Activated CD8-positive, alpha-beta T cell treated with anti-CD3 and anti-CD28 coated beads for 36 hours (primary cell): ENCODE results near the gene TRPM6. TPM values are rescaled to one million over a fixed set of nuclear protein-coding genes. Genes with fewer than 3 reads are reported as not detected.
"Not testable (repeated sequence)": the region's sequence is repeated elsewhere in the genome, so short reads cannot be mapped to it uniquely, and the experiment has no call there.

ENCODE experiments used
- ATAC-seq: fragments of 200-7000 bp; cut with Tn5 transposase; one replicate; pipeline ENCODE4 v1.10.0; 2021; ENCODE audit warnings: mild to moderate bottlenecking, moderate library complexity
- CTCF ChIA-PET: fragments of 350-600 bp; sonication (Branson Sonifier 250); formaldehyde crosslinking; loops from one replicate; lab custom pipeline; 2021; ENCODE audit warnings: antibody characterized with exemption; lab: Charles Lee
- POLR2A ChIA-PET: fragments of 350-600 bp; sonication (Branson Sonifier 250); formaldehyde crosslinking; loops from one replicate; lab custom pipeline; 2021; ENCODE audit warnings: antibody characterized with exemption; lab: Charles Lee
- DNase-seq: peaks from one replicate; pipeline ENCODE4 v3.0.0-alpha.2; 2020
- H3K27ac Mint-ChIP-seq: one replicate; pipeline ENCODE4 v1.8.0; 2021; ENCODE audit warnings: mild to moderate bottlenecking, mixed read lengths
- H3K27me3 Mint-ChIP-seq: one replicate; pipeline ENCODE4 v1.8.0; 2021; ENCODE audit warnings: mixed read lengths
- H3K36me3 Mint-ChIP-seq: one replicate; pipeline ENCODE4 v1.8.0; 2021; ENCODE audit warnings: low read depth, mixed read lengths
- H3K4me1 Mint-ChIP-seq: one replicate; pipeline ENCODE4 v1.8.0; 2021; ENCODE audit warnings: low read depth, mixed read lengths
- H3K4me3 Mint-ChIP-seq: one replicate; pipeline ENCODE4 v1.8.0; 2021; ENCODE audit warnings: mild to moderate bottlenecking, moderate library complexity, mixed read lengths
- H3K9me3 Mint-ChIP-seq: one replicate; pipeline ENCODE4 v1.8.0; 2021; ENCODE audit warnings: mixed read lengths
- intact Hi-C: fragments of 100-400 bp; cut with micrococcal nuclease; formaldehyde crosslinking; loops from one replicate; pipeline ENCODE4 v1.10.0; 2022
- total RNA-seq, 2 experiments: library from RNA; stranded (reverse); gene quantifications; one replicate each; pipeline ENCODE4 v1.2.3, GENCODE V29; 2021
- TF ChIP-seq, protein P1 (sequence below): fragments of 200-600 bp; IDR thresholded peaks from one replicate; pipeline ENCODE4 v1.8.0; 2022; ENCODE audit warnings: antibody characterized with exemption, mild to moderate bottlenecking

TRPM6 gene
- total RNA-seq, 2 experiments from 2014 or later, result not detected

DNA sequence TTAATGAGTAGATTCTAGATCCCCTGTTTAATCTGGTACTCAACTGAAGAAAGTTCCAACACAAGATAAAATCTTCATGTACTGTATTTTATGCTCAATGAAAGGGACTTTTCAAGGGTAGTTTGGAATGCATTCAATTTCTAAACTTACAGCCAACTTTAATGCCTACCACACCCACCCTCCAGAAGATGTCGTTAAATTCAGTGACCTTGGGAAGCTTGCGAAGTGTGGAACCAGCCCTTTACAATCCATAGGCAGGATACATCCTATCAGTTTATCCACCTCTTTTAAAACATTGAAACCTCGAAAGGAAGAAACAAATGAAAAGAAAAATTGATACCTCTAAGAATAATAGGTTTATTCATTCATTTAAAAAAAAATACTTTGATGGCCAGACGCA is 20.2 kb downstream of the TRPM6 start:
- intact Hi-C loops, result no loop called here
- ATAC-seq, result no peak
- Mint-ChIP-seq H3K27ac (no peak overlapping the region), H3K4me1 (no peaks in the 10 kb centered on the region), H3K36me3 (no peaks in the 10 kb centered on the region), H3K4me3 (no peak overlapping the region), H3K9me3 (no peaks in the 10 kb centered on the region), H3K27me3 (peaks cover 6% of the 10 kb centered on the region)
- CTCF ChIA-PET, result no interaction called here
- DNase-seq, result no peak
- TF ChIP-seq, protein P1, sequence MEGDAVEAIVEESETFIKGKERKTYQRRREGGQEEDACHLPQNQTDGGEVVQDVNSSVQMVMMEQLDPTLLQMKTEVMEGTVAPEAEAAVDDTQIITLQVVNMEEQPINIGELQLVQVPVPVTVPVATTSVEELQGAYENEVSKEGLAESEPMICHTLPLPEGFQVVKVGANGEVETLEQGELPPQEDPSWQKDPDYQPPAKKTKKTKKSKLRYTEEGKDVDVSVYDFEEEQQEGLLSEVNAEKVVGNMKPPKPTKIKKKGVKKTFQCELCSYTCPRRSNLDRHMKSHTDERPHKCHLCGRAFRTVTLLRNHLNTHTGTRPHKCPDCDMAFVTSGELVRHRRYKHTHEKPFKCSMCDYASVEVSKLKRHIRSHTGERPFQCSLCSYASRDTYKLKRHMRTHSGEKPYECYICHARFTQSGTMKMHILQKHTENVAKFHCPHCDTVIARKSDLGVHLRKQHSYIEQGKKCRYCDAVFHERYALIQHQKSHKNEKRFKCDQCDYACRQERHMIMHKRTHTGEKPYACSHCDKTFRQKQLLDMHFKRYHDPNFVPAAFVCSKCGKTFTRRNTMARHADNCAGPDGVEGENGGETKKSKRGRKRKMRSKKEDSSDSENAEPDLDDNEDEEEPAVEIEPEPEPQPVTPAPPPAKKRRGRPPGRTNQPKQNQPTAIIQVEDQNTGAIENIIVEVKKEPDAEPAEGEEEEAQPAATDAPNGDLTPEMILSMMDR, result no peak
- POLR2A ChIA-PET, result no interaction called here

DNA sequence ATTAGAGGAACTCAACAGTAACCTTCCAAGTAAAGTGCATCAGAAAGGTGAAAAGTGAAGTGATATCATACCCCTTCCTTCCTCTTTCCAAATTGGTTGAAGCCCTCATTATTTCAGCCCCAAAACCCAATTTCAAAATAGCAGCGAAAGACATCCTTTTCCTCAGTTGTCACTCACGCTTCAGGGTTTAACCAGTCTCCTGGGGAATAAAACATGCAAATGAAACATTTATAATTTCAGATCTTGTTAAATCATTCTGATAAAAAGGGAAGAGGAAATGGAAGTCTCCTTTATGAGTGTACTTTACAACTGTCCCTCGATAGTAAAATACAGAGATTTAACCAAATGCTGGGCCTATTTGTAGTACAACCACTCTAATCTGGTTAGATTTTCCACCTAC is 22.5 kb downstream of the TRPM6 start:
- Mint-ChIP-seq H3K4me3 (no peak overlapping the region), H3K27me3 (peaks cover 4% of the 10 kb centered on the region), H3K4me1 (no peaks in the 10 kb centered on the region), H3K27ac (no peak overlapping the region), H3K9me3 (no peaks in the 10 kb centered on the region), H3K36me3 (no peaks in the 10 kb centered on the region)
- DNase-seq, result no peak
- POLR2A ChIA-PET, result no interaction called here
- TF ChIP-seq, protein P1, result no peak
- no peak for ATAC-seq
- intact Hi-C loops, result no loop called here
- CTCF ChIA-PET, result no interaction called here

DNA sequence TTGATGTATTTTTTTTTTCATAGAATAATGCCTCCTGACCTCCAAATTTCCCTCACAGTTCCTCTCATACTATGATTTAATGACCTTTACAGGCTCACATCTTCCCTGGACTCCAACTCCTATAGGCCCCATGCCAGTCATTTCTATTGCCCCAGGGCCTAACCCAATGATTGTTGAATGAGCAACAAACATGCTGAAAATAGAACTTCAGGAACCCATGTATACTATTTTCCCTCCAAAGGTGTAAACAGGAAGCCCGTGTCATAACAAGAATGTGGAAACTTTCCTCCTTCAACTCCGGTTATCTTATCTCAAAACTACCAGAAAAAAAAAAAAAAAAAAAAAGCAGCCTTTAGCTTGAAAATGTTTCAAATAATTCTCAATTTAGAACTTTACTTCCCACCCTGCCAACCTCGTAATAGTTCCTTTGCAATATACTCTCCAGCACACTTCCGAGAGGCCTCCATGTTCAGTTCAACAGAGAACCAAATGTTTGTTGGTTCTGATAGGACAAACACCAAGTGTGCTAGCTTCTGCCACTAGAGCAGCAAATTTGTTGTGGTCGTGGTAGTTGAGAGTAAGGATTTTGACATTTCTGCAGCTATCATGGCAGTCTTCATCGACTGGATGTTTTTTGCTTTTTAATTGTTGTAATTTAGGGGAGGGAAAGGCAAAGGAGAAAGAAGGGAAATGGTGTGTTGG is 25.8 kb downstream of the TRPM6 start:
- no peak overlapping the region for H3K27ac Mint-ChIP-seq
- no peak for DNase-seq
- ATAC-seq, result no peak
- TF ChIP-seq, protein P1, result no peak
- ChIA-PET POLR2A (no interaction called here), CTCF (interaction anchor here (1.6 kb wide), 1 partner anchor 13 kb away, joined by 4 read pairs; no protein-coding TSS in a partner anchor)
- no peaks in the 10 kb centered on the region for H3K9me3 Mint-ChIP-seq
- intact Hi-C loops, result no loop called here
- H3K4me3 Mint-ChIP-seq, result no peak overlapping the region
- no peaks in the 10 kb centered on the region for H3K36me3 Mint-ChIP-seq
- H3K4me1 Mint-ChIP-seq, result no peaks in the 10 kb centered on the region
- H3K27me3 Mint-ChIP-seq, result peaks cover 2% of the 10 kb centered on the region

DNA sequence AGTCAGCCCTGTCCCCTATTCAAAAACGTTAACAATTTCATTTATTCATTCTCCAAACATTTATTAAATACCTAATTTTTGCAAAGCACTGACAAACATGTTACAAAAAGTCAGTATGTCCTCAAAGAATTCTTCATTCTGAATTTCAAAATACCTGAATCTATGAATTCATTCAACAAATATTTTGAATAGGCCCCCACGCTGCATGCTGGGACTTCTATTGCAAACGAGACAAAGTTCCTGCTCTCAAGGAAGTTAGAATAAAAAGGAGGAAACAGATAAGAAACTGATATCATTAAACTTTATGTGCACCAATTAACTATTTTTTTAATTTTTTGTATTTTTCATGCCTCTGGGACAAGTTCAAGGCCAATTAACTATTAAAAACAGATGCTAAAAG is 26.6 kb downstream of the TRPM6 start:
- POLR2A ChIA-PET, result no interaction called here
- intact Hi-C loops, result no loop called here
- Mint-ChIP-seq H3K36me3 (no peaks in the 10 kb centered on the region), H3K4me1 (no peaks in the 10 kb centered on the region), H3K9me3 (no peaks in the 10 kb centered on the region), H3K4me3 (no peak overlapping the region), H3K27ac (no peak overlapping the region), H3K27me3 (peaks cover 2% of the 10 kb centered on the region)
- TF ChIP-seq, protein P1, result no peak
- DNase-seq, result no peak
- ATAC-seq, result no peak
- CTCF ChIA-PET, result no interaction called here

DNA sequence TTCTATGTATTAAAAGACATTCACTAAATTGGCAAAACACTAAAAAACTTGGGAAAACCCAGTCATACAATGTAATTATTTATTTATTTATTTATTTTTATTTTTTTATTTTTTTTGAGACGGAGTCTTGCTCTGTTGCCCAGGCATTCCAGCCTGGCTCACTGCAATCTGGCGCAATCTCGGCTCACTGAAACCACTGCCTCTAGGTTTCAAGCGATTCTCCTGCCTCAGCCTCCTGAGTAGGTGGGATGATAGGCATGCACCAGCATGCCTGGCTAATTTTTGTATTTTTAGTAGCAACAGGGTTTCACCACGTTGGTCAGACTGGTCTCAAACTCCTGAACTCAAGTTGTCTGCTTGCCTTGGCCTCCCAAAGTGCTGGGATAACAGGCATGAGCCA is 27.5 kb downstream of the TRPM6 start:
- H3K4me3 Mint-ChIP-seq, intact Hi-C loops, POLR2A ChIA-PET, H3K36me3 Mint-ChIP-seq, DNase-seq, H3K9me3 Mint-ChIP-seq, H3K4me1 Mint-ChIP-seq, H3K27ac Mint-ChIP-seq, ATAC-seq, H3K27me3 Mint-ChIP-seq, CTCF ChIA-PET: not testable (repeated sequence)
